Frontal cortex (tissue), 4 donors: ENCODE results near the gene AGMAT. TPM values are rescaled to one million over a fixed set of nuclear protein-coding genes. Genes with fewer than 3 reads are reported as not detected.
A peak's percentile ranks its signal among the peaks of the same experiment; 100 is the strongest.

Experiments
- DNase-seq, 2 donors: peaks; one replicate each; pipeline ENCODE4 v3.0.0; 2012; ENCODE audit warnings: low spot score in 2 of 2
- FAIRE-seq: peaks from 2 replicates; lab custom pipeline; 2012; peaks lifted over from hg19 to GRCh38; lab: Jason Lieb, UNC
- total RNA-seq: library from RNA; depleted of rRNA; stranded (reverse); fragments of >200 nt; gene quantifications from one replicate; pipeline ENCODE4 v1.2.3, GENCODE V29; 2014
- donor health status: control.
- donor health status: control.
- donor health status: control.

The AGMAT gene, protein sequence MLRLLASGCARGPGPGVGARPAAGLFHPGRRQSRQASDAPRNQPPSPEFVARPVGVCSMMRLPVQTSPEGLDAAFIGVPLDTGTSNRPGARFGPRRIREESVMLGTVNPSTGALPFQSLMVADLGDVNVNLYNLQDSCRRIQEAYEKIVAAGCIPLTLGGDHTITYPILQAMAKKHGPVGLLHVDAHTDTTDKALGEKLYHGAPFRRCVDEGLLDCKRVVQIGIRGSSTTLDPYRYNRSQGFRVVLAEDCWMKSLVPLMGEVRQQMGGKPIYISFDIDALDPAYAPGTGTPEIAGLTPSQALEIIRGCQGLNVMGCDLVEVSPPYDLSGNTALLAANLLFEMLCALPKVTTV
- 0.82 TPM for total RNA-seq

DNA sequence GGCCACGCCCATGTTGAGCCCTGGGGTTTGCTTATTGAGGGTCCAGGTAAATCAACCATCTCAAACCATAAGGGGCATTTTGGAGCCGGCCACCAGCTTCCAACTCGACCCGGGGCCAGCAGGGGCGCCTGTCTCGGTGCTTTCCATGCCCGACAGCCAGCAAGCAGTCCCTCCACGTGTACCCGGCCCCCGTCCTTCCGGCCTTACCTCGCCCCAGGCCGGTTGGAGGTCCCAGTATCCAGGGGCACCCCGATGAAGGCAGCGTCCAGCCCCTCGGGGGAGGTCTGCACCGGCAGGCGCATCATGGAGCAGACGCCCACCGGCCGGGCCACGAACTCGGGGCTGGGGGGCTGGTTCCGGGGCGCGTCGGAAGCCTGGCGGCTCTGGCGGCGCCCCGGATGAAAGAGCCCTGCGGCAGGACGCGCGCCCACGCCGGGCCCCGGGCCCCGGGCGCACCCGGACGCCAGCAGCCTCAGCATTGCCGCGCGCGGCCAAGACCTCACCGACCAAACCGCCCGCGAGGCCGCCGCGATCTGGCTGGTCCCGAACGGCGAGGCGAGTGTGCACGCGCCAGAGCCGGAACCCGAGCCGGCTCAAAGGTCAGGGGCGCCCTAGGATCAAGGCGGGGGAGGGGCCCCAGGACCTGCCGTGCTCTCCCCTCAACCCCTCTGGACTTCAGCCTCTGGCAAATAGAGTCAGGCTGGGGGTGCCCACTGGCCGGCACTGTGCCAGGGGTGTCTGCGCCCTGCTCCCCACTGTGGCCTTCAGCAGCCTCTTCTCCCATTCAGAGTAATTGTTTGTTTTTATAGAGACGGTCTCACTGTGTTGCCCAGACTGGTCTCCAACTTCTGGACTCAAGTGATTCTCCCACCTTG is at the start of gene AGMAT:
TSS of gene AGMAT (minus strand) at position 563 of the 875 bp plus-strand sequence. CDS start at position 479, 84 bp downstream.
- peak; percentile 47 to 65 for DNase-seq
- no peak for FAIRE-seq

- DNase-seq (no peak), FAIRE-seq (no peak)
These were observed 49.0 kb upstream of the AGMAT start for GRCh38 chr1:15633756-15634420.

DNA sequence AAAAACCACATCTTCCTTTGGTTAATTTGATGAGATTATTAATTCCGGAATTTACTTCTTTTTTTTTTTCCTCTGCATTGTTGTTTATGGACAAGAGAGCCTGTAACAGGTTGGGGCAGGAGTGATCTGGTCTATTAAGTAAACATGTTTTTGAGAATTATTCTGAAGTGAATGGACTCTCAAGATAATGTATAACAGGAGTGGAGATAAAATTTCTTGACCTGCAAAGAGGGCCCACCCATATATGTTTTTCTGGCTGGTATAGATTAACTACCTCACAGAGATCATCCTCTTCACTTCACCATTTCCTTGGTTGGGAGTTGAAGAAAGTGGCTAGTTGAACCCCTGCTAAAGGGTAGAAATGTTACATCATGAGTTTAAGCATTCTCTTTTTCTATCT is 43.2 kb upstream of the AGMAT start:
- DNase-seq (no peak), FAIRE-seq (no peak)

DNA sequence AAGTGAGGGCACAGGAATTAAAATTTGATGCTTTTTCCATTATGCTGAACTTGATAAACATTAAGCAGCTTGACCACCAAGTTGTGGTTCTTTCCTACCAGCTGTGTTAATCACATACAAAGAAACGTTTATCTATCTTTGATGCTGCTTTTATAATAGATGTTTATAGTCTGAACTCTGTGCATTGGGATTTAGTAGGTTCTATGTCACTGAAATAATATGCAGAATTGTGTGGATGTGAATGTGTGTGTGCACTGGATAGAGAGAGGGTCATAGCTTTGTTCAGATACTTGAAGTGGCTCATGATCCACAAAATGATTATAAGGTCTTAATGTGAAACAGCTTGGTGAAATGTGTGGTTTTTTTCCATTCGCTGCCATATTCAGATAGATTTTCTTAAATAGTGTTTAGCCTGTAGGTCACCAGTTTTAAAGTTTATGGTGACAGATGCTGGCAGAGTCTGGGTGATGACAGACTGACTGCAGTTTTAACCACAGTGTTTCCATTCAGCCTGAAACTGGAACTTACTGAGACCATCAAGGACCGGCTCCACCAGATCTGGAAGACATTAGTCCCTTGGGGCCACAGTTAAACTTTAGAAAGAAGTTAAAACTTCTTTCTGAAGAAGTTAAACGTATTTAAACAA is 42.6 kb upstream of the AGMAT start:
- FAIRE-seq, result no peak
- no peak for DNase-seq

DNA sequence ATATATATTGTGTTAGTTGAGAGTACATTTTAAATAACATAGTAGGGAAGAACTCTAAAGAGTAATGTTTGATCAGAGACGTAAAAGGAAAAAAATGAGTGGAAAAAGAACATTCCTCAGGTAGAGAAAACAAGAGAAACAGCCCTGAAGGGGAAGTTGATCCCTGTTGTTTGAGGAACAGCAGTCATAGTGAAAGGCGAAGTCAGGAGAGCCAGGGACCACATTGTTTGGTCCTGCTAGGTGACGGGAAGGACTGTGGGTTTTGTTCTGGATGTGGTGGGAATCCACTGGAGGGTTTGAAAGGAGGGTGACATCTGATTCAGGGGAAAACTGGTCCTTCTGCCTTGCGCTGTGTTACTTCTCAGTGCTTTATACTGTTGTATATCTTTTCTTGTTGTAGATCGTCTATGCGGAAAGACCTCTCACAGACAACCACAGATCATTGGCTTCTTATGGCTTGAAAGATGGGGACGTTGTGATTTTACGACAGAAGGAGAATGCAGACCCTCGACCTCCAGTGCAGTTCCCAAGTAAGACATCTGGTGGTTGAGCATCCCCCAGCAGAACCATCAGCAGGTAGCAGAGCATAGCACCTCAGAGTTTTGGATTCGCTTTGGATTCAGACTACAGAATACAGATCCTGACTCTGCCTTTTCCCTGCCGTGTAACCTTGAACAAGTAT is 41.6 kb upstream of the AGMAT start:
- FAIRE-seq (no peak), DNase-seq (no peak)

- DNase-seq, result no peak
- FAIRE-seq, result no peak
These were observed 40.4 kb upstream of the AGMAT start for GRCh38 chr1:15625056-15625917.

DNA sequence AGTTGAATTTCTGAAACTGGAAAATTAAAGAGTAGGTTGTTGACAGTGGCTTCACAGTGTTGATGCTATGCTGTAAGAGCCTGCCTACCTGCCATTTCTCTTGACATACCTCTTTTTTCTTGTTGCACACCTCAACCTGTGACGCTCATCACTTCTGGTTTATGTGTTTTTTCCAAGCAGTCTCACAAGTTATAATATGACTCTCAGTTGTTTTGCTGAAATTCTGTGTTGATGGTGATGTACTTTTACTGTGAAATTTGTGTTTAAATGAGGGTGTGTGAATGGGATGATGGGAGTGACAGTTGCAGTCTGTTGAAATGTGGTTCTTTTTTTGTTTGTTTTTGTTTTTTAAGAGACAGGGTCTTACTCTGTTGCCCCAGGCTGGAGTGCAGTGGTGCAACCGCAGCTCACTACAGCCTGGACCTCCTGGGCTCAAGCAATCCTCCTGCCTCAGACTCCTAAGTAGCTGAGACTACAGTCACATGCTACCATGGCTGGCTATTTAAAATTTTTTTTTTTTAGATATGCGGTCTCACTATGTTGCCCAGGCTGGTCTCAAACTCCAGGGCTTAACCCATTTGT is 39.4 kb upstream of the AGMAT start:
- DNase-seq (no peak), FAIRE-seq (no peak)

DNA sequence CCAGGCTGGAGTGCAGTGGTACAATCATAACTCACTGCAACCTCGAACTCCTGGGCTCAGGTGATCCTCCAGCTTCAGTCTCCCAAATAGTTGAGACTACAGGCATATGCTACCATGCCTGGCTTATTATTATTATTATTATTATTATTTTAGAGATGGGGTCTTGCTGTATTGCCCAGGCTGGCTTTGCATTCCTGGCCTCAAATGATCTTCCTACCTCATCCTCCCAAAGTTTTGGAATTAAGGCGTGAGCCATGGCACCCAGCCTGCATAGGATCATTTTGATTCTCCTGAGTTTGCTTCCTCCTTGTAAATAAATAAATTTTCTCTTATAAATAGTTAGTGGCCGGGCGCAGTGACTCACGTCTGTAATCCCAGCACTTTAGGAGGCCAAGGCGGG is 38.6 kb upstream of the AGMAT start:
- no peak for FAIRE-seq
- DNase-seq, result no peak

- no peak for FAIRE-seq
- DNase-seq, result no peak
These were observed 38.0 kb upstream of the AGMAT start for GRCh38 chr1:15622712-15623373.

- no peak for FAIRE-seq
These were observed 37.1 kb upstream of the AGMAT start for GRCh38 chr1:15621975-15622374.

GRCh38 chr1:15620902-15621682 is 36.2 kb upstream of the AGMAT start:
- no peak for DNase-seq
- no peak for FAIRE-seq

More at GRCh38 chr1:15621975-15622374, 37.1 kb upstream of the AGMAT start:
- no peak for DNase-seq

- DNase-seq, result no peak
- no peak for FAIRE-seq
These were observed 35.3 kb upstream of the AGMAT start for GRCh38 chr1:15620155-15620545.

- FAIRE-seq (no peak), DNase-seq (no peak)
These were observed 34.0 kb upstream of the AGMAT start for GRCh38 chr1:15618655-15619525.

DNA sequence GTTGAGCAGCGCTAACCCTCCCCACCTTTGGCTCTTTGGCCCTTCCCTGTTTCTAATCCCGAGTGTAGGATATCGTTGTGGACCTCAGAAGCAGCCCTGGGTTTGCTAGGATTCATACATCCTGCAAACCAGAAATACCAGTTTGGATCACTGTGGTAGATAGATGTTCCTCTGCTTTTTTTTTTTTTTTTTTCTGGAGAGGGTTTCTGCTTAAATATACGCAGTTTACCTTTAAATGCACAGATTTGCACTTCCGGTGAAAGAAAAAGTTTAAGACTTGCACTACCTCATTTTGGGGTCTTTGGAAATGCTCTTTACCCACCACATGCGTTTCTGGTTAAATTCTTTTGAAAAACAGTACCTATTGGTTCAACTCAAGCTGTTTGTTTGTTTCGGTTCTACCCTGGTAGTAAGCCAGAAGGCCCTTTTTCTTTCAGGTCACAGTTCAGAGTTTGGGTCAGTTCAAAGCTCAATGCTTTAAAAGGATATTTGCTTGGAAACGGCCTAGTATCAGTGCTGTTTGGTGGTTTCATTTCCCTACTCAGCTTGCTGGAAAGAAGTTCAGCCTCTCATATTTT is 33.3 kb upstream of the AGMAT start:
- DNase-seq (no peak), FAIRE-seq (no peak)

- peak; percentile 93 for DNase-seq
- FAIRE-seq, result no peak
These were observed 32.6 kb upstream of the AGMAT start, which contains the start of gene DDI2 for GRCh38 chr1:15617173-15618076. TSS of gene DDI2 (plus strand) at chr1:15617458. CDS start at chr1:15617671, 213 bp downstream.
